Activated CD8-positive, alpha-beta T cell treated with anti-CD3 and anti-CD28 coated beads for 36 hours (primary cell): ENCODE measurements around the gene SHE. TPM values are rescaled to one million over a fixed set of nuclear protein-coding genes. Genes with fewer than 3 reads are reported as not detected.

ENCODE experiments used
- ATAC-seq: fragments of 200-7000 bp; cut with Tn5 transposase; one replicate; pipeline ENCODE4 v1.10.0; 2021; ENCODE audit warnings: mild to moderate bottlenecking, moderate library complexity
- CTCF ChIA-PET: fragments of 350-600 bp; sonication (Branson Sonifier 250); formaldehyde crosslinking; loops from one replicate; lab custom pipeline; 2021; ENCODE audit warnings: antibody characterized with exemption; lab: Charles Lee
- POLR2A ChIA-PET: fragments of 350-600 bp; sonication (Branson Sonifier 250); formaldehyde crosslinking; loops from one replicate; lab custom pipeline; 2021; ENCODE audit warnings: antibody characterized with exemption; lab: Charles Lee
- DNase-seq: peaks from one replicate; pipeline ENCODE4 v3.0.0-alpha.2; 2020
- H3K27ac Mint-ChIP-seq: one replicate; pipeline ENCODE4 v1.8.0; 2021; ENCODE audit warnings: mild to moderate bottlenecking, mixed read lengths
- H3K27me3 Mint-ChIP-seq: one replicate; pipeline ENCODE4 v1.8.0; 2021; ENCODE audit warnings: mixed read lengths
- H3K36me3 Mint-ChIP-seq: one replicate; pipeline ENCODE4 v1.8.0; 2021; ENCODE audit warnings: low read depth, mixed read lengths
- H3K4me1 Mint-ChIP-seq: one replicate; pipeline ENCODE4 v1.8.0; 2021; ENCODE audit warnings: low read depth, mixed read lengths
- H3K4me3 Mint-ChIP-seq: one replicate; pipeline ENCODE4 v1.8.0; 2021; ENCODE audit warnings: mild to moderate bottlenecking, moderate library complexity, mixed read lengths
- H3K9me3 Mint-ChIP-seq: one replicate; pipeline ENCODE4 v1.8.0; 2021; ENCODE audit warnings: mixed read lengths
- intact Hi-C: fragments of 100-400 bp; cut with micrococcal nuclease; formaldehyde crosslinking; loops from one replicate; pipeline ENCODE4 v1.10.0; 2022
- total RNA-seq, 2 experiments: library from RNA; stranded (reverse); gene quantifications; one replicate each; pipeline ENCODE4 v1.2.3, GENCODE V29; 2021
- TF ChIP-seq, protein P1 (sequence below): fragments of 200-600 bp; IDR thresholded peaks from one replicate; pipeline ENCODE4 v1.8.0; 2022; ENCODE audit warnings: antibody characterized with exemption, mild to moderate bottlenecking

SHE gene
- total RNA-seq, 2 experiments from 2014 or later, result not detected

DNA sequence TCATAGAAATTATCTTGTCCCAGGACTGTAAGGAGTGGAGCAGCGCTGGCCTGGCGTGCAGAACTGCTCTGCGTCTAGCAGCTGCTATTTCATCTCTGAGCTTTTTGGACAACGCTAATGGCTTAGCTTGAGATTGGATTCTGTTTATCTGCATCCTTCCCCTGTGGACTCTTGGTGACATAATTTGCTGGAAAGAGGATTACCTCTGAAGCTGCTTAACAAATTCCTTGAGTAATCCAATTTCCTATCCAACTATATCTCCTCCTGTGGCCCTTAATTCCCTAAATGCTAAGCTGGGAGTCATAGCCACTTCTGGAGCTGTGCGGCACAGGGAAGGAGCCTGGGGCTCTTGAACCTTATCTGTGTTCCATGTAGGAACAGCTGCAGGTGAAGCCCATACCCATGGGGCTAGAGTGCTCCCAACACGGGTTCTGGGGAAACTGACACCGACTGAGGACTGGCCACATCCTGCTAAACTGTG, 53.8 kb downstream of the SHE start:
- no peak for ATAC-seq
- H3K27me3 Mint-ChIP-seq, result peaks cover 3% of the 10 kb centered on the region
- POLR2A ChIA-PET, result no interaction called here
- TF ChIP-seq, protein P1, sequence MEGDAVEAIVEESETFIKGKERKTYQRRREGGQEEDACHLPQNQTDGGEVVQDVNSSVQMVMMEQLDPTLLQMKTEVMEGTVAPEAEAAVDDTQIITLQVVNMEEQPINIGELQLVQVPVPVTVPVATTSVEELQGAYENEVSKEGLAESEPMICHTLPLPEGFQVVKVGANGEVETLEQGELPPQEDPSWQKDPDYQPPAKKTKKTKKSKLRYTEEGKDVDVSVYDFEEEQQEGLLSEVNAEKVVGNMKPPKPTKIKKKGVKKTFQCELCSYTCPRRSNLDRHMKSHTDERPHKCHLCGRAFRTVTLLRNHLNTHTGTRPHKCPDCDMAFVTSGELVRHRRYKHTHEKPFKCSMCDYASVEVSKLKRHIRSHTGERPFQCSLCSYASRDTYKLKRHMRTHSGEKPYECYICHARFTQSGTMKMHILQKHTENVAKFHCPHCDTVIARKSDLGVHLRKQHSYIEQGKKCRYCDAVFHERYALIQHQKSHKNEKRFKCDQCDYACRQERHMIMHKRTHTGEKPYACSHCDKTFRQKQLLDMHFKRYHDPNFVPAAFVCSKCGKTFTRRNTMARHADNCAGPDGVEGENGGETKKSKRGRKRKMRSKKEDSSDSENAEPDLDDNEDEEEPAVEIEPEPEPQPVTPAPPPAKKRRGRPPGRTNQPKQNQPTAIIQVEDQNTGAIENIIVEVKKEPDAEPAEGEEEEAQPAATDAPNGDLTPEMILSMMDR, result no peak
- no peak overlapping the region for H3K4me3 Mint-ChIP-seq
- intact Hi-C loops, result loop anchor here (10.0 kb wide), 1 partner anchor 94 kb away; no protein-coding TSS in a partner anchor
- no peak for DNase-seq
- H3K9me3 Mint-ChIP-seq, result no peaks in the 10 kb centered on the region
- peaks cover 23% of the 10 kb centered on the region for H3K36me3 Mint-ChIP-seq
- no peak overlapping the region for H3K27ac Mint-ChIP-seq
- H3K4me1 Mint-ChIP-seq, result peaks cover 23% of the 10 kb centered on the region
- CTCF ChIA-PET, result interaction anchor here (0.9 to 1.9 kb wide), 3 partner anchors 15 to 114 kb away, joined by 3 to 7 read pairs (median 3); no protein-coding TSS in a partner anchor

DNA sequence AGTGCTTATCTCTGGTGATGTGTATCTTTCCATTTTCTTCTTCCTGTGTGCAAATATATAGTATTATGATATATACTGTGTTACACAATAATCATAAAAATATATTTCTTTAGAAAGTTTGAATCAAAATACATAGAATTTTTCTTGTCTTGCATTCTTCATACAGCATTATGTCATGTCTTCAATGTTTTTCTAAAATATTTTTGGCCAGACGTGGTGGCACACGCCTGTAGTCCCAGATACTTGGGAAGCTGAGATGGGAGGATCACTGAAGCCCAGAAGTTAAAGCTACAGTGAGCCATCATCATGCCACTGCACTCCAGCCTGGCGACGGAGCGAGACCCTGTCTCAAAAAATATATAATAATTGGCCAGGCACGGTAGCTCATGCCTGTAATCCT, 55.4 kb downstream of the SHE start:
- ChIA-PET CTCF (interaction anchor here (0.6 to 1.4 kb wide), 2 partner anchors 17 to 18 kb away, joined by 3 to 4 read pairs; no protein-coding TSS in a partner anchor), POLR2A (no interaction called here)
- Mint-ChIP-seq H3K4me3 (no peak overlapping the region), H3K4me1 (peaks cover 32% of the 10 kb centered on the region), H3K9me3 (no peaks in the 10 kb centered on the region), H3K27me3 (peaks cover 3% of the 10 kb centered on the region), H3K27ac (no peak overlapping the region), H3K36me3 (peaks cover 14% of the 10 kb centered on the region)
- DNase-seq (no peak), ATAC-seq (no peak)
- TF ChIP-seq, protein P1, result no peak
- intact Hi-C loops, result loop anchor here (10.0 kb wide), 1 partner anchor 92 kb away; no protein-coding TSS in a partner anchor

DNA sequence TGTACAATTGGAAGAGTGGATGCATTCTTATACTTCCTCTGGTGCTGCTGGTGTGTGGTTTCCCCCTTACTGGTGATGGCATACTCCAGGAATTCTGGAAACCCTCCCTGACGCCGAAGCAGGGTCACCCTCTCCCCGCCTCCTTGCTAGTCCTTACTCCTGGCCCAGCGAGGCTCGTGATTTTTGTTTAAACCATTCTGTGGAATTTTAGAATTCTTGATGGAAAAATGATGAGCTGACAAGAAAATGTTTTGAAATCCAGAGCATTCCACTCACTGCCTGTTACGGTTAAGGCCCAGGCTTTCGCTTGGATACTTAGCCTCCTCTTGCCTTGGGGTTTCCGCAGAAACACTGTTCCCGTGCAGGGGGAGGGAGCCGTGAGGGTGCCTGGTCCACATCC, 55.9 kb downstream of the SHE start:
- ChIA-PET POLR2A (no interaction called here), CTCF (interaction anchor here (1.4 kb wide), 1 partner anchor 16 kb away, joined by 4 read pairs; no protein-coding TSS in a partner anchor)
- ATAC-seq (no peak), DNase-seq (no peak)
- Mint-ChIP-seq H3K27ac (no peak overlapping the region), H3K36me3 (peaks cover 12% of the 10 kb centered on the region), H3K4me1 (peaks cover 37% of the 10 kb centered on the region), H3K27me3 (peaks cover 3% of the 10 kb centered on the region), H3K9me3 (no peaks in the 10 kb centered on the region), H3K4me3 (no peak overlapping the region)
- TF ChIP-seq, protein P1, result no peak
- intact Hi-C loops, result loop anchor here (10.0 kb wide), 1 partner anchor 91 kb away; no protein-coding TSS in a partner anchor

DNA sequence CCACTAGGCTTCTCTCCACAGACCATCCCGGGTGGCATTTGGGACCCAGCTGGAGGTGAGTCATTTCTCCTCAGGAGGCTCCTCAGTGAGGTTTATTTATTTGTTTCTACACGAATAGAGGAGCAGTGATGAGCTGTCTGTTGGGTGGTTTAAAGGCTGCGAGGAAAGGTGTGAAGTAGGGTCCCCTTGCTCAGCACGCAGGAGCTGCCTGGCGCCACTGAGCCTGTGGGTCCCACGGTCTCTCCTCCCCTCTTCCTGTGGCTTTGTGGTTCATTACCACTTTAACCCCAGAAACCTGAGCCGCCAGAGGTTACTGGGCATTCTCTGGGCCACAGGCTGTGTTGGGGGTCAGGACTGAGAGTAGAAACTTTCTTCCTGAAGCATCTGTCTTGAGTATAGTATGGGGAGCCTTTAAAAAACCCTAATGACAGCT, 57.2 kb downstream of the SHE start:
- H3K9me3 Mint-ChIP-seq, result no peaks in the 10 kb centered on the region
- DNase-seq (peak; percentile 64), ATAC-seq (peak; percentile 72)
- no peak overlapping the region for H3K27ac Mint-ChIP-seq
- peak overlapping the region; percentile 24 for H3K4me3 Mint-ChIP-seq
- ChIA-PET POLR2A (interaction anchor here (0.6 to 1.4 kb wide), 2 partner anchors 8 to 38 kb away, joined by 3 read pairs; no protein-coding TSS in a partner anchor), CTCF (interaction anchor here (0.5 to 2.4 kb wide), 5 partner anchors 9 to 110 kb away, joined by 3 to 7 read pairs (median 6); no protein-coding TSS in a partner anchor)
- H3K27me3 Mint-ChIP-seq, result no peaks in the 10 kb centered on the region
- TF ChIP-seq, protein P1, result no peak
- intact Hi-C loops, result loop anchor here (10.0 kb wide), 1 partner anchor 90 kb away; no protein-coding TSS in a partner anchor
- H3K36me3 Mint-ChIP-seq, result peaks cover 13% of the 10 kb centered on the region
- peaks cover 50% of the 10 kb centered on the region for H3K4me1 Mint-ChIP-seq
